HuH-7 (cell line): ENCODE data around the gene LYPD4.

Experiments
- DNase-seq: peaks from one replicate; pipeline ENCODE4 v3.0.0; 2011; ENCODE audit warnings: low spot score

Gene LYPD4

DNA sequence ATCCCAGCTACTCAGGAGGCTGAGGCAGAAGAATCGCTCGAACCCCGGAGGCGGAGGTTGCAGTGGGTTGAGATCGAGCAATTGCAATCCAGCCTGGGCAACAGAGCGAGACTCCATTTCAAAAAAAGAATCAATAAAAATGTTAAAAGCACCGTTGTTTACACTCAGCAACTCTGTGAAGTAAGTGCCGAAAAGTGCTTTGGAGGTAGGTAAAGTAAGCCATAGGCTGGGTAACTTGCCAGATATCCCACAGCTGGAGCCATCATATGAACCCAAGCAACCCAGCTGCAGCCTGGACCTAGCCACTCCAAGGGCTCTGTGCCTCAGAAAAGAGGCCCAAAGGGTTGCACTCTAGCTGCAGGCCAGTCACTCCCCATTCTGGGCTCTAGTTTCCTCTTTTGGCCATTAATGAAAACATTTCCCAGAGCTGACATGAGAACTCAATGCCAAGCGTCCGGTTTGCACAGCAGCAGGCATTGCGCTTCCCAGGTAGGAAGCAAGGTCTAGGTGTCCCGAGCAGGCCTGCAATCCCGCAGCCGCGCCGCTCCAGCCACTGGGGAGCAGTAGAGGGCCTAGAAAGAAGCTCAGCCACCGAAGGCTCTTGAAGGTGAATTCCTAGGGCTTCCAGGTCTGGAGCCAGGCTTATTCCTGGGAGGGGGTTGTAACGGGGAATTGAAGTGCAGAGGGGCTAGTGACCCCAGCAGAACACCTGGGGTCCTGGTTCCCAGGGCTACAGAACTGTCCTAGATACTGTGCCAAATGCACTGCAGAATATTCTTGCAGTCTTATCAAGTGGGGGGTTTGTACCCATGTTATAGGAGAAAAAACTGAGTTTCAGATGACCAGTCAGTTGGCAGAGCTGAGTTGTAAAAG is 28.5 kb upstream of the LYPD4 start:
- peak; percentile 83 for DNase-seq

DNA sequence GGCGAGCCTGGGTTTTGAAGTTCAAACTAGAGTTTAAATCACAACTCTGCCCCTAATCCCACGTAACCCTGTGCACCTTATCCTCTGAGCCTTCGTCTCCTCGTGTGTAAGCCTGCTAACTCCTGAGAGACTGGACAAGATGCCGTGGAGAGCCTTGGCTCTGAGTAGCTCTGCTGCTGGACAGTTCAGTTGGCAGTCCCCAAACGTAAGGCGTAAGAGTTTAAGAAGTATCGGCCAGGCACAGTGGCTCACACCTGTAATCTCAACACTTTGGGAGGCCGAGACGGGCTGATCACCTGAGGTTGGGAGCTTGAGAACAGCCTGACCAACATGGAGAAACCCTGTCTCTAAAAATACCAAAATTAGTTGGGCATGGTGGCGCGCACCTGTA is 27.9 kb upstream of the LYPD4 start:
- DNase-seq: no peak

DNA sequence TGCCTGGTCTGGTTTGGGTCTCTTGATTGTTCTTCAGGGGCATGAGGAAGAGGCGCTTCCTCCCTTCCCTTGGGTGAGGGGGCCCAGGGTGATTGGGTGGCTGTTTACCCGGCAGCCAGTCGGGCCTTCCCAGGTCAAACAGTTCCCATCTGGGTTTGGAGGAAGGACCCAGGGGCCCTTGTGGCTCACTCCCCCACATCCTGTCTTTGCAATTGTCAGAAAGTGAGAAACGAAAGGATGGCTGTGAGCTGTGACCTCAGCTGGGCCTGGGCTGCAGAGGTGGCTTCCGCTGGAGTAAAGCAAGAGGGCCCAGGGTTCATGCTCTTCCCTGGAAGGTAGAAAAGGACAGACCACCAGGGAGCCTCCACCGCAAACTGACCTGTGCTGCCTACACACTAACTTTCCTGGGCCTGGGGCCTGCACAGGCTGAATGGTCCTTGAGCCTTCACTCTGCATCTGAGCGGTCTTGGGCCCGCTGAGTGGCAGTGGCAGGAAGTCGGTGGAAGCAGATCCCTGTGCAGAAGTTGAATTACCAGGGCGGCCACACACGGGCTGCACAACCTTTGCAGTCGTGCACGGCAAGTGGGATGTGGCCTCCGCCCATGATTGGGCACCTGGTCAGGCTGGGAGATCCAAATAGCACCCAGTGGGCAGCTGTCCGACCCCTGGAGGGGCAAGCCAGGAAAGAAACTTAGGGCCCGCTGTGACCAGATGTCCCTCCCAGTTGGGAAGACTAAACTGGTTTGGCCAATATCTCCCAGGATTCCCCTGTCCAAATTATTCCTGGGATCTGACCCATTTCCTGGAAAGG is 27.3 kb upstream of the LYPD4 start:
- DNase-seq: no peak

DNA sequence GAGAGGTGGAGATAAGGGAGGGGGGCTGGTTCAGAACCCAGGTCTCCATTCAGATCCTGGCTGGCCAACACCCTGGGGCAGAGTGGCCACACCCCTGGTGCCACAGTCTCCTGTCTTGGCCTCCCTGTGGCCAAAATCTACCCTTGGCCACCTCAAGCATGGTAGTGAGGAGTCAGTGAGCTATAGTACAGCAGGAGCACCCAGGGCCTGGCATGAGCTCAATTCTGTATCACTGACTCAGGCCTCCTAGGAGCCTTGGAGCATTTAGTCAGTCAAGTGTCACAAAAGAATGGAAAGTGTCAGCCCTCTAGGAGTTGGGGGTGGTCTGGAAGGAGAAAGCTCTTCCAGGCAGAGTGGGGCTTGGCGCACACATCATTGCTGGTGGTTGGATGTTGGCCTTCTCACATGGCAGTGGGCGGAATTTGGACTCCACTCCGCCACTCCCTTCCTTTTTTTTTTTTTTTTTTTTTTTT is 26.0 kb upstream of the LYPD4 start:
- no peak for DNase-seq

DNA sequence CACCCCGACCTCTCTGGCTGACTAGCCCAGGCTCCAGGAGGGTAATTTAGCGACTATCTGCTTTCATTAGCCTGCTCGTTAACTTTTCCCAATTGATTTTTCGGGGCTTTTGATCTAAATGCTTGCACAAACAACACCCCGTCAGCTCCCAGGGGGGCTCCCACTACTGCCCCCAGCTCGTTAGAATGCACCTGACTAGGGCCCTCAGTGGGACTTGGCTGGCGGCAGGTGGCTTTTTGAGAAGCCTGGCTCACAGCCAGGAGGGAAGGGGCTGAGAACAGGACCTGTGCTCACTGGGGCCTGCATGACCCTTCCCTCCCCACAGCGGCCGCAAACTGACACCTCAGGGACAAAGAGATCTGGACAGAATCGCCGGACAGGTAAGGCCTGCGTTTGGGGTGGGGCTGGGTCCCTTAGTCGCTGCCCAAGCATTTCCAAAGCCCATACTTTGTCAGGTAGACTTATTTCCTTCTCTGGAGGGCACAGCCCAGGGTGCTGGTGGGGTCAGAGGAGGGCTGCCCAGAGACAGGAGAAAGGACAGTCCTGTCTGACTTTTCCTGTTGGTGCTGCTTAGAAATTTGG is 25.0 kb upstream of the LYPD4 start:
- DNase-seq: no peak

DNA sequence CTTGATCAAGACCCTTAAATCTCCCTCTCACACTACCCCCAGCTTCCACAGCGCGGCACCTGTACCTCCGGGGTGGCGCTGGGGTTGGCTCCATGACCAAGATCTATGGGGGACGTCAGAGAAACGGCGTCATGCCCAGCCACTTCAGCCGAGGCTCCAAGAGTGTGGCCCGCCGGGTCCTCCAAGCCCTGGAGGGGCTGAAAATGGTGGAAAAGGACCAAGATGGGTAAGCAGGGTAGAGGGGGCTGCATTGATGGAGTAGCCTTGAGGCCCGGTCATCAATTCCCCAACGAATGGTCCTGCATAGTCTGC is 24.5 kb upstream of the LYPD4 start:
- no peak for DNase-seq

DNA sequence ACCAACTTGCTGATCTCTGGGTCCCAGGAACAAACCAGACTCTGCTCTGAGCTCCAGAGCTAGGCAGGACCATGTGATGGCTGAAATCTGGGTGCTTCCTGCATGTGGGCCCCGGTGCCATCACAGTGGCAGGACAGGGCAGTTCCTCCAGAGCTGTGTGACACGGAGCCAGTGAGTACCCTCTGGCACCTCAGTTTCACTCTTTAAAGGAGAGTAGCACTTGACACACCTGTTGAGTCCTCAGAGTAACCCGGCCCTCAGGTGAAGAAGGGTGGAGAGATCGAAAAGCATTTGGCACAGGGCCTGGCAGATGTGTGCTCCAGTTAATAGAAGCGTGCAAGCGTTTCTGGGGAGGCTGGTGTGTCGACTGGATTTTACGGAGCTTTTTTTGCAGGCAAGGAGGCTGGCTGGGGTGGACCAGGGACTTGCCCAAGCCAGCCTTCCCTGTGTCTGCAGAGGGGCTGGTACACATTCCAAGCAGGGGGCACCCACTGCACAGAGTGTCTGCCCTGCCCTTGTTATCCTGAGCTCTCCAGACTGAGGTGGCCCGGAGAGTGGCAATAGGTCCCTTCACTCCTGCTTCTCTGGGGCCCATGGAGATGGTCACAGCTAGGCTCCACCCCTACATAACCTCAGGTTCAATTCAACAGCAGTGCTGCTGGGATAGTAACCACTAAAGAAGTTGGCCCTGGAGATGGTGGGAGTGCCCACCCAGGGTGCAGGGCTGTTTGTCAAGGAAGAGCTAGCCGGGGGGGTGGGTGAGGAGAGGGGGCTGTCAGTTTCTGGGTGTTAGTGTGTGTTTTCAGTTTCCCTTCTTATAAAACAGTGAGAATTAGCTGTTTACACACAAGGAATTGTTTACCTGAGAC is 23.9 kb upstream of the LYPD4 start:
- DNase-seq: no peak

DNA sequence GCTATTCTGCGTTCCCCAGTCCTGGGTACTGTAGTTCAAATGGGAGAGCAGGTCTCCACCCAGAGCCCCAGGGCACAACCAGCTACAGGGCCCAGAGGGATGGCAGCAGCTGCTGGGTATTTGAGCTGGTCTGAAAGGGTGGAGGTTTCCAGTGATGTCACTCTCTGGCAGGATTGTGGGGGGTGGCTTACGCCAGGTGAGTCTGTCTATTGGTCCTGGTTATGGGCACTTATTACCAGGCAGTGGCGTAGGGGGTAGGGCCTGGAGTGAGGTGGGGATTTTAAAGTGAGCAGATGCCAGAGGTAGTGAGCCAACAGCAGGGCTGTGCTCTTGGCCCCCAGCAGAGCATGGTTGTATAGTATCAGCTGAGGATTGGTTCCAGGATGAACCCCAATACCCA is 21.8 kb upstream of the LYPD4 start:
- DNase-seq: no peak

DNA sequence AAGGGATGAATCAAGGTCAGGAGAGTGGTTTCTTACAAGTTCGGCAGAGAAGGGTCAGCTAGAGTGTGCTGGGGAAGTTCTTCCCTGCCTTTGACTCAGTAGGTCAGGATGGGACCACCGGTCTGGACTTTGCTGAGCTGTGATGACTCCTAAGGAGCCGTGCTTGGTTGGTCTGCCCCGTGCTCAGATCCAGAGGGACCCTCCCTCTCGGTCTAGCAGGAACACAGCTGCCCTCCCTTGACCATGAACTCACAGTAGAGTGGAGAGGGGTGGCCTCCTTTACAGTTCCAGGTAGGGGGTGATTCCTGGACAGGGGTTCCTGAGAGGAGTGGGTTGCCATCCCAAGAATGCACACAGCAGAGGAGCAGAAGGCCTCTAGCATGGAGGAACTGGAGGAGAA is 19.9 kb upstream of the LYPD4 start:
- no peak for DNase-seq

DNA sequence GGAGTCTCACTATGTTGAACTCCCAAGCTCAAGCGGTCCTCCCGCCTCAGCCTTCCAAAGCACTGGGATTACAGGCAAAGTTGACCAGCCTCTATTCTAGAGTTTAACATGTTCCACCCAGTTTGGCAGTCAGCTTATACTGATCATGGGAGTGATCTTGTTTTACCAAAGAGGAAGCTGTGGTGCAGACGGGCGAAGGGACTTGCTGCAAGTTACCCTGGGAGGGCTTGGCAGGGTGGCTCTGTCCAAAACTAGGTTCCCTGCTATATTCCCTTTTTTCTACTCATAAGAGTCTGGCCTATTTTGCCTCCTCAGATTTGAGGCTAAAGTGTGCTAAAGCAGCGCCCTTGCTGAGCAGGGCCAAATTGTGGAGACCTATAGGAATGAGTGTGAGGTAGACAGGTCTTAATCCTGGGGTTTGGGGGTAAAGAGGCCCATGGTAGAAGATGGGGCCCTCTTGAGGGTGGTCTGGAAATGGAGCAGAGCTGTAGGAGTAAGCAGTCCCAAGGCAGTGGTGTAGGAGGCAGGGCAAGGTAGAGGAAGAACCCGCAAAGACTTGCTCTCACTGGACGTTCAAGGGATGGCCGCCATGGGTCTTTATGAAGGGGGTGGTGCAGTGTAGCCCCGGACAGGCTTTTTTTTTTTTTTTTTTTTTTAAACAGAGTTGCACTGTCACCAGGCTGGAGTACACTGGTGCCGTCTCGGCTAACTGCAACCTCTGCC is 18.9 kb upstream of the LYPD4 start:
- no peak for DNase-seq

DNA sequence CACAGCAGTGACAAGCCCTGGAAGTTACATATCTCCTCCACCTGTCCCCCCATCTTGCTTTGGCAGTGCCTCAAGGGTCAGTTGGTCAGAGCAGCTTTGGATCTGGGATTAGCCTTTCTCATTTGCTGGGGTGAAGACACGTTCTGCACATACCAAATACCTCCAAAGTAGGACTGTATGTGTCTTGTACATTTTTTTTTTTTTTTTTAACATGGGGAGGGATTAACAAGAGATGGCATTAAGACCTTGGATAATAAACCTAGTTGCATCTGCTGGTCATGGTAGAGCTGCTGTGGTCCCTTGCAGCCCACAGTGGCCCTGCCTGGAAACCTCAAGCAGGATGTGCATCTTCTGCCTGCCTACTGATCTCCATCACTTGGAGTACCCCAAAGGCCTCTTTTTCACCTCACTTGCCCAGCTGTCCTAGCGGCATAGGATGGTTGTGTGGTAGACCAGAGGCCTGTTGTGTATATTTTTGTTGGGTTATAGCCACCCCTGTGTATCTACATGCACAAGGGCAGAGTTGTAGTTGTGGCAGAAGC is 18.0 kb upstream of the LYPD4 start:
- no peak for DNase-seq

DNA sequence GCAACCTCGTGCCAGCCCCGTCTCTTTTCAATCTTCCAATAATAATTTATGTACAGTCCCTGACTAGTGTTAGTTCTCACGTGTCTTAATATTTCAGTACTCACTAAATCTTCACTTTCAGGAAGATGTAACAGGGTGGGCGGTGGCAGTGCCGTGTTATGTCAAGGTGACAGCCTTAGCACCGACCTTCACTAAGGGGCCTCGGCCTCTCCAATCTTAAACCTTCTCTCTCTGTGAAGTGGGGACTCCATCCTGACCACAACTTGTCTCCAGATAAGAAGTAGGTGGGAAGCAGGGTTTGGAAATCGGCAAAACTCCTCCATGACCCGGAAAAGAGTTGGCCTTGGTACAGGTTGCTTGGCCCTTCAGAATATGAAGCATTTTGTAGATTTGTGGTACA is 17.4 kb upstream of the LYPD4 start:
- no peak for DNase-seq

DNA sequence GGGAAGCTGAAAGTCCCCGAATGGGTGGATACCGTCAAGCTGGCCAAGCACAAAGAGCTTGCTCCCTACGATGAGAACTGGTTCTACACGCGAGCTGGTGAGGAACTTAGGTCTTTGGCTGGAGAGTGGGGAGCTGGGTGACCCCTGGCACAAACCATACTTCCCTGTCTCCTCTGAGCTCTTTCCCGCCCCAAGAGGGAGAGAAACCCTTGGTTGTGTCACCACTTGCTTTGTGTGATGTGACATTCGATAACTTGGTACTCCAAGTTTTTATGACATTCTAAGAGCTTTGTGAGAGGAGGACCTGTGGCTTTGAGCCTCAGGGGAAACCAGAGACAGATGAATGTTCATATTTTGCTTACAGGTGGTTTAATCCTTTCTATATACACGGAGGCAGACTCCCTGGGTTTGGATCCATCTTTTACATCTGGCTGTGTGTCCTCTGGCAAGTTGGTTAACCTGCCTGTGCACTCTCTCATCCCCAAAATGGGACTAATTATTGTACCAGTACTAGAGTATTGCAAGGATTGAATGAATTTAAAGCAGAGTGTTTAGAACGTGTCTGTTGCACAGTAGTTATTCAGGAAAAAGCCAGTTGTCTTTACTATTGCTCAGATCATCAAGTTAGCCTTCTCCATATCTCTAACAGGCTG is 16.8 kb upstream of the LYPD4 start:
- DNase-seq: no peak

DNA sequence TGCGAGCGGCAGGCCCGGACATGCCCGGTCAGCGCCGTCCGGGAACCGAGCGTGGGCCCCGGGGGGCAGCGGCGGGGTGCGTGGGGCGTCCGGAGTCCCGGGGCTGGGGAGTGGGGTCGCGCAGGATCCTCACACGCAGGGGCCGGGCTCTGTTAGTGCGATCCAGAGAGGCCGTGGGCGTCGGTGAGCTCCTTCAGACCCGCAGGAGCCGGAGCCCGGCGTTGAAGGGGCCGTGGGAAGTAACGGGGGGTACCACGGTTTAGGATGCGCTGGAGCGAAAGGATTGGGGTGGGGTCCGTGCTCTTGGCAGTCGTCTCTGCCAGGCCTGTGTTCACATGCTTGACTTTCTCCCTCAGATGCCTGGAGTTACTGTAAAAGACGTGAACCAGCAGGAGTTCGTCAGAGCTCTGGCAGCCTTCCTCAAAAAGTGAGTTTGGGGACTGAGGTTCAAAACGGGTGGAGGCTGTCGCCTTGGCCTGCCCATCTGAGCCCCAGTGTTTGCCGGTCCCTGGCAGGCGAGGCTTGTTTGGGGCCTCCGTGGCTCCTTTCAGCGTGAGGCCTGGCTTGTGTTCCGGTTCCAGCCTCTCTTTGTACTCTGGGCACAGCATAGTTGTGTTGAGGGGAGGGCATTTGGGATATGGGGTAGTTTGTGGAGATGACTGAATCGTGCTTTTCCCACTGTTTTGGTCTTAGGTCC is 16.1 kb upstream of the LYPD4 start:
- no peak for DNase-seq

DNA sequence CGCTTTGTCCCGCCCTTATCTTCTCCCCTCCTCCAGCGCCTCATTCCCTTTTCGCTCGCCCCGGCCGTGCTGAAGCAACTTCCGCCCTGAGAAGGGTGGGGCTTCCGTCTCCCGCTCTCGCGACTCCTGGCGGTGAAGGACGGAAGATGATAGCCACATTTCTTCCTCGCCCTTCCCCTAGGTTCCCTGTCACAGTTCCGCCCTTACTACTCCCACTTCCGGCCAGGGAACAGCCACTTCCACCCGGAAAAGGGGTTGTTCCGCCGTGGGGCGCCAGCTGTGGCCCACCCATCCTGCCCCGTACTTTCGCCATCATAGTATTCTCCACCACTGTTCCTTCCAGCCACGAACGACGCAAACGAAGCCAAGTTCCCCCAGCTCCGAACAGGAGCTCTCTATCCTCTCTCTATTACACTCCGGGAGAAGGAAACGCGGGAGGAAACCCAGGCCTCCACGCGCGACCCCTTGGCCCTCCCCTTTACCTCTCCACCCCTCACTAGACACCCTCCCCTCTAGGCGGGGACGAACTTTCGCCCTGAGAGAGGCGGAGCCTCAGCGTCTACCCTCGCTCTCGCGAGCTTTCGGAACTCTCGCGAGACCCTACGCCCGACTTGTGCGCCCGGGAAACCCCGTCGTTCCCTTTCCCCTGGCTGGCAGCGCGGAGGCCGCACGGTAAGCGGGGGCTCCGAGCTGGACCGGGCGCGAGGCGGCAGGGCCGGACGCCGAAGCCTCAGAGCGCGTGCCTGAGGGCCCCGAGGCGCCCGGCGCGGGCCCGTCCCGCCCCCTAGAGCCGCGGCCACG is 15.3 kb upstream of the LYPD4 start, which contains the start of gene RPS19:
Gene RPS19, plus strand, starts transcription at position 638 of the 801 bp plus-strand sequence. CDS start 520 bp downstream, outside the sequence.
- peak; percentile 96 for DNase-seq

DNA sequence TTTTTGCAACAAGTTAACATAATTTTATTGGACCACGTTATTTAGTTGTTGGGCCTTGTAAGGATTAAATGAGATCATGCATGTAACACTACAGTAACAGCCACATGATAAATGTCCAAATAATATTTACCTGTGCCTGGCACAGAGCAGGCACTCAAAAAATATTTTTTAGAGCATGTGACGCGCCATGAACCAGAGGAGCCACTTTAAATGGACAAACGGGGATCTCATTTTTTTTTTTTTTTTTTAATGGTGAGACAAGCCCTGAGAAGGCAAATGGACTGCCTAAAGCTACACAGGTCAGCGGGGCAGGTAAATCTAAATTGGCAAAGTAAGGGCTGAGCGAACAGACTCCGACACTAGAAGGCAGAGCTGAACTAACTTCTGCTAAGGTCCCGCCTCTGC is 14.7 kb upstream of the LYPD4 start:
- no peak for DNase-seq

DNA sequence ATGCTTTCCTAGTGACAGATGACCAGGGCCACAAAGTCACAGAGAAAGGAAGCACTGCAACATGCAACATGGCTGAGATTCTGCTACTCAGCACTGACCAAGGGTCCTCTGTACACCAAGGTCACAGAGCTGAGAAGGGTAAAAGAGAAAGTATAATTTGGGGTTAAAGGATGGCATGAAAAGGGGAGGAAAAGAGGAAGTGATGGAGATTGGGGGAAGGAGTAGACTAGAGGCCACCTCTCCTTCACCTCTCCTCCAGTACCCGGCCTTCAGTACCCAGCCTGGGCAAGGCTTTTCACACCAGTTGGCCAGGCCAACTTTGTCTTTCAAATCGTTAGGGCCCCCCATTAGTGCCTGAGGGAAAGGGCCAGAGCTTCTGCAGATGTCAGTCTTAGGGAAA is 9.3 kb upstream of the LYPD4 start:
- DNase-seq: no peak

DNA sequence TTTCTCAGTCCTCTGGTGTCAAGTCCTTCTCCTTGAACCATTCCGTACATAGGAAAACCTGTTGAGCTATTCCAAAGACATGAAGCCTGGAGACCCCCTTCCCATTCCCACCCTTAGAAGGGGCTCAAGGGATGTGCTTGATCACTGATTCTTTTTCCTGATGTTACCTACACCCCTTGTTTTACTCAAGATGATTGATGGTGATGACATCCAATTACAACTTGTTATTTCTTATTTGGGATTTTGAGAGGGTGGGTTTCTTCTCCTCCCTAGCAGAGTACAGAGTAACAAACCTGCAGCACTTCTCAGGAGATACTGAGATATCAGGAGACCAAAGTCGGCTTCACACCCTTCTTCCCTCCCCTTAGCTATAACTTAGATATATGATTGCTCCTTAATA is 8.9 kb upstream of the LYPD4 start:
- DNase-seq: no peak

DNA sequence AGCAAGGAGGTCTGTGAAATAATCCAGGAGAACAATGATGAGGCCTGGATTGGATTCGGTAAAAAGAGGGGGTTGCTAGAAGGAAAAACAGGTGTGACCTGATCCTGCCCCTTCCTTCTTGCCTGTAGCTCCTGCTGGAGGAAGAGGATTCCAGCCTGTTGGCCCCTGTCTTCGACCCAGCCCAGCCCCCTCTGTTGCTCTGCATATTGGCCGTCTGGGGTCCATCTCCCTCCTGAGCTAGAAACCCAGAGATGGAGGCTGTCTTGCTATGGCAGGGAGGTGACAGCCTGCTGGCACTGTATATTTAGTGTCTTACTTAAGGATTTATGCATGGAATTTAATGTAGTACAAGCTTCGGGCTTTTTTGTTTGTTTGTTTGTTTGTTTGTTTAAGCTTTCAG is 7.0 kb upstream of the LYPD4 start:
- no peak for DNase-seq
